K562 (cell line): ENCODE results near the gene PXN. TPM values are rescaled to one million over a fixed set of nuclear protein-coding genes. Genes with fewer than 3 reads are reported as not detected.

Experiments used
- CHD2 ChIP-seq: IDR thresholded peaks from 2 replicates; pipeline ENCODE4 v1.6.1; 2011; ENCODE audit warnings: low read depth, low read length
- DACH1 ChIP-seq: fragments of 450-650 bp; IDR thresholded peaks from 2 replicates; pipeline ENCODE4 v1.6.1; 2018; ENCODE audit not compliant: partially characterized antibody
- HMGXB4 ChIP-seq: sonication (generic); formaldehyde crosslinking; IDR thresholded peaks from 2 replicates; pipeline ENCODE4 v1.8.1; 2023; ENCODE audit warnings: mild to moderate bottlenecking, missing genetic modification reagents
- HOMEZ ChIP-seq: fragments of 250-450 bp; sonication (Bioruptor Pico); IDR thresholded peaks from 2 replicates; pipeline ENCODE4 v1.4.0; 2020; ENCODE audit warnings: mild to moderate bottlenecking, moderate library complexity
- MBD2 ChIP-seq: sonication (generic); IDR thresholded peaks from 2 replicates; pipeline ENCODE4 v1.6.1; 2016; ENCODE audit warnings: low read depth, borderline replicate concordance
- MIER1 ChIP-seq: fragments of 450-650 bp; IDR thresholded peaks from 2 replicates; pipeline ENCODE4 v1.6.1; 2016; ENCODE audit warnings: antibody characterized with exemption, mild to moderate bottlenecking, low read depth
- NR2C1 ChIP-seq, 2 experiments: fragments of 450-650 bp; IDR thresholded peaks; 2 replicates each; pipeline ENCODE4 v1.6.1; 2017; ENCODE audit warnings: mild to moderate bottlenecking in 2 of 2, antibody characterized with exemption in 1 of 2, inconsistent platforms in 1 of 2, missing compliant biosample characterization in 1 of 2, missing genetic modification characterization in 1 of 2
- PHF8 ChIP-seq: fragments of 200-600 bp; sonication (generic); IDR thresholded peaks from 2 replicates; pipeline ENCODE4 v1.6.1; 2012; ENCODE audit warnings: mixed run types, mild to moderate bottlenecking, inconsistent platforms, low read length, moderate library complexity, borderline replicate concordance
- PKNOX1 ChIP-seq: fragments of 450-650 bp; IDR thresholded peaks from 2 replicates; pipeline ENCODE4 v1.6.1; 2016
- POLR2H ChIP-seq: IDR thresholded peaks from 2 replicates; pipeline ENCODE4 v1.6.1; 2016; ENCODE audit warnings: missing genetic modification characterization, low read depth, mild to moderate bottlenecking, control low read depth, missing compliant biosample characterization, moderate library complexity
- PRDM10 ChIP-seq: fragments of 450-650 bp; IDR thresholded peaks from 2 replicates; pipeline ENCODE4 v1.6.1; 2018; ENCODE audit not compliant: partially characterized antibody
- PYGO2 ChIP-seq: fragments of 450-650 bp; IDR thresholded peaks from 2 replicates; pipeline ENCODE4 v1.6.1; 2016; ENCODE audit warnings: mild to moderate bottlenecking, missing genetic modification characterization, moderate library complexity, missing compliant biosample characterization
- SAFB ChIP-seq: fragments of 200-400 bp; formaldehyde crosslinking; IDR thresholded peaks from 2 replicates; pipeline ENCODE4 v1.6.1; 2017; ENCODE audit warnings: low read depth, low read length, borderline replicate concordance
- TAF7 ChIP-seq: fragments of 450-650 bp; IDR thresholded peaks from 2 replicates; pipeline ENCODE4 v1.6.1; 2016; ENCODE audit warnings: missing genetic modification characterization, missing compliant biosample characterization
- USF2 ChIP-seq: sonication (generic); formaldehyde crosslinking; IDR thresholded peaks from 2 replicates; pipeline ENCODE4 v1.5.0; 2020; ENCODE audit warnings: missing genetic modification reagents
- YY1 ChIP-seq, 3 experiments: IDR thresholded peaks; 2 replicates each; pipeline ENCODE4 v1.6.1; 2011; ENCODE audit warnings: low read length in 2 of 3, mild to moderate bottlenecking in 2 of 3, moderate library complexity in 2 of 3, borderline replicate concordance in 1 of 3, control low read depth in 1 of 3, low read depth in 1 of 3; ENCODE audit not compliant: insufficient read depth in 3 of 3, insufficient replicate concordance in 2 of 3, control insufficient read depth in 1 of 3, insufficient read length in 1 of 3; ENCODE audit errors: extremely low read depth in 1 of 3
- polyA plus RNA-seq, 8 experiments: library from polyadenylated mRNA; depleted of rRNA in 4 of 8; stranded (reverse) in 5 of 8; unstranded in 3 of 8; fragments of >200 nt; fragmentation: Nextera tagmentation in 2 of 8; fragmentation: Illumina TruSeq in 1 of 8; extraction: Ambion mirVana in 2 of 8; extraction: Trizol in 1 of 8; gene quantifications; 2 replicates each; pipeline versions ENCODE4 v1.2.1 to v1.2.3, GENCODE V29; 2011 to 2014; ENCODE audit warnings: inconsistent platforms in 1 of 8, missing spikeins in 1 of 8
- total RNA-seq, 7 experiments: library from RNA; depleted of rRNA in 6 of 7; stranded (reverse); fragments of >200 nt in 6 of 7; fragmentation: Illumina TruSeq in 2 of 7; extraction: Trizol in 2 of 7; gene quantifications; 2 replicates each; pipeline versions ENCODE4 v1.2.1 to v1.2.3, GENCODE V29; 2011 to 2021; ENCODE audit warnings: low replicate concordance in 1 of 7

The PXN gene
- total and polyA plus RNA-seq, 9 of the 15 experiments (the other 6 are each of a cell fraction or from before 2014, with no cell fraction given): 4.0 to 74.1 (median 18.6) TPM

GRCh38 chr12:120194534-120195395 lies 70.8 kb downstream of the PXN start, which contains the start of gene GCN1 (continued):
- TF ChIP-seq PHF8 (peak; percentile 96), TAF7 (tag) (peak; percentile 50), USF2 (CRISPR knock-in tag) (no peak; the same call in 1 of the 2 replicates), DACH1 (no peak), NR2C1 (IDR thresholded peaks at IDR 0.05) (peak; percentile 98), NR2C1 (tag; IDR thresholded peaks at IDR 0.05) (peak; percentile 98), YY1 (IDR thresholded peaks at IDR 0.05; ENCODE audit: borderline replicate concordance in 1 of 3, control insufficient read depth in 1 of 3, extremely low read depth in 1 of 3, insufficient read depth in 3 of 3, insufficient read length in 1 of 3, insufficient replicate concordance in 2 of 3, low read depth in 1 of 3, low read length in 2 of 3) (peak; percentile 74 to 93 (median 89)), PYGO2 (tag) (no peak), MIER1 (no peak), CHD2 (peak; percentile 58), HMGXB4 (CRISPR knock-in tag) (peak; percentile 80), PRDM10 (no peak), HOMEZ (no peak), PKNOX1 (peak; percentile 14; the same call in 1 of the 2 replicates), SAFB (peak; percentile 67), MBD2 (peak; percentile 67; the same call in 1 of the 2 replicates), POLR2H (tag) (peak; percentile 73)
